Endometrium (tissue), 2 donors: ENCODE measurements around the gene SORCS2.

ENCODE experiments used
- FAIRE-seq: peaks from 2 replicates; lab custom pipeline; 2012; peaks lifted over from hg19 to GRCh38; lab: Jason Lieb, UNC
- donor health status: control.
- donor health status: control.

SORCS2 gene

GRCh38 chr4:7692451-7693236 lies 500.3 kb downstream of the SORCS2 start:
- FAIRE-seq = no peak

GRCh38 chr4:7693237-7693608 lies 500.9 kb downstream of the SORCS2 start:
- FAIRE-seq = no peak

- FAIRE-seq = no peak
Measured at GRCh38 chr4:7693711-7694110, 501.4 kb downstream of the SORCS2 start.

- FAIRE-seq = no peak
Measured at GRCh38 chr4:7694324-7694723, 502.0 kb downstream of the SORCS2 start.

- no peak for FAIRE-seq
Measured at GRCh38 chr4:7697343-7697742, 505.0 kb downstream of the SORCS2 start.

GRCh38 chr4:7697821-7698220 lies 505.5 kb downstream of the SORCS2 start:
- no peak for FAIRE-seq

- no peak for FAIRE-seq
Measured at GRCh38 chr4:7698584-7698983, 506.2 kb downstream of the SORCS2 start.

- peak; percentile 79 for FAIRE-seq
Measured at GRCh38 chr4:7699031-7699430, 506.7 kb downstream of the SORCS2 start.

- FAIRE-seq = no peak
Measured at GRCh38 chr4:7699825-7700224, 507.5 kb downstream of the SORCS2 start.

- FAIRE-seq = no peak
Measured at GRCh38 chr4:7700665-7701064, 508.3 kb downstream of the SORCS2 start.

- no peak for FAIRE-seq
Measured at GRCh38 chr4:7701866-7702649, 509.7 kb downstream of the SORCS2 start.

GRCh38 chr4:7703688-7704087 lies 511.4 kb downstream of the SORCS2 start:
- FAIRE-seq = no peak

GRCh38 chr4:7704091-7704490 lies 511.8 kb downstream of the SORCS2 start:
- no peak for FAIRE-seq

GRCh38 chr4:7704625-7705024 lies 512.3 kb downstream of the SORCS2 start:
- FAIRE-seq = no peak

GRCh38 chr4:7705062-7705461 lies 512.7 kb downstream of the SORCS2 start:
- FAIRE-seq = no peak

GRCh38 chr4:7705593-7705992 lies 513.3 kb downstream of the SORCS2 start:
- FAIRE-seq = no peak

- no peak for FAIRE-seq
Measured at GRCh38 chr4:7708238-7708637, 515.9 kb downstream of the SORCS2 start.

GRCh38 chr4:7708981-7709380 lies 516.6 kb downstream of the SORCS2 start:
- FAIRE-seq = no peak

GRCh38 chr4:7709431-7709830 lies 517.1 kb downstream of the SORCS2 start:
- FAIRE-seq = no peak

- no peak for FAIRE-seq
Measured at GRCh38 chr4:7710126-7710525, 517.8 kb downstream of the SORCS2 start.

- FAIRE-seq = no peak
Measured at GRCh38 chr4:7710576-7711306, 518.4 kb downstream of the SORCS2 start.

- no peak for FAIRE-seq
Measured at GRCh38 chr4:7711307-7711963, 519.1 kb downstream of the SORCS2 start.
